Keratinocyte (primary cell): Measurements from ENCODE around the gene ATAD2B.

Experiments used
- EZH2 ChIP-seq: IDR thresholded peaks from one replicate; pipeline ENCODE4 v1.6.1; 2012; ENCODE audit warnings: inconsistent platforms, mild to moderate bottlenecking, low read length, moderate library complexity
- TF ChIP-seq, protein P1 (sequence below), 3 experiments: IDR thresholded peaks in 1 of 3; conservative IDR thresholded peaks in 1 of 3; optimal IDR thresholded peaks in 1 of 3; 2 replicates in 2 of 3; 3 replicates in 1 of 3; pipeline versions ENCODE3 to v1.5.1; 2011; ENCODE audit warnings: low read length in 3 of 3, mild to moderate bottlenecking in 3 of 3, moderate library complexity in 2 of 3, control low read depth in 1 of 3, inconsistent platforms in 1 of 3; ENCODE audit not compliant: insufficient read depth in 2 of 3; ENCODE audit errors: extremely low read depth in 1 of 3

DNA sequence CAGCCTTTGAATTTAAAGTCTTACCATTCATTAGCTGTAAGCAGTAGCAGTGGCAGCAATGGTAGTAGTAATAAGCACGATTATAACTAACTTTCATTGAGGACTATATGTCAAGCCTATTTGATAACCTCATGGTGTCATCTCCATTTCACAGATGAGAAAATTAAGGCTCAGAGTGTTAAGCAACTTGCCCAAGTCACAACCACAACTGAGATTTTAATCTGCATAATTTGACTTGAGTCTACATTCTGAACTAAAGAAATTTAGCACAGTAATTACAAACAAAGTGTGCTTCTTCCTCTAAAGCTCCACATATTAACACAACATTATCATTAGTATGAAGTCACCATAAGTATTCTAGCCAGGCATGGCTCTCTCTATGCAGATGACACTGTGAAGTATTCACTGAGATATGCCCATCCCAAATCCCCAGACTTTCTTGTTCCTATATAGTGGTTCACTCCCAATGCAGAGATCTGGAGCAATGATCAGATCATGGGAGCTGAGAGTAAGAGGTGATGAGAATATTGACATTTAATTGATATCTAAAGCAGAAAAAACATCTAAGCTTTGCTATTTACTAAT, 120.2 kb downstream of the ATAD2B start:
- TF ChIP-seq, protein P1, sequence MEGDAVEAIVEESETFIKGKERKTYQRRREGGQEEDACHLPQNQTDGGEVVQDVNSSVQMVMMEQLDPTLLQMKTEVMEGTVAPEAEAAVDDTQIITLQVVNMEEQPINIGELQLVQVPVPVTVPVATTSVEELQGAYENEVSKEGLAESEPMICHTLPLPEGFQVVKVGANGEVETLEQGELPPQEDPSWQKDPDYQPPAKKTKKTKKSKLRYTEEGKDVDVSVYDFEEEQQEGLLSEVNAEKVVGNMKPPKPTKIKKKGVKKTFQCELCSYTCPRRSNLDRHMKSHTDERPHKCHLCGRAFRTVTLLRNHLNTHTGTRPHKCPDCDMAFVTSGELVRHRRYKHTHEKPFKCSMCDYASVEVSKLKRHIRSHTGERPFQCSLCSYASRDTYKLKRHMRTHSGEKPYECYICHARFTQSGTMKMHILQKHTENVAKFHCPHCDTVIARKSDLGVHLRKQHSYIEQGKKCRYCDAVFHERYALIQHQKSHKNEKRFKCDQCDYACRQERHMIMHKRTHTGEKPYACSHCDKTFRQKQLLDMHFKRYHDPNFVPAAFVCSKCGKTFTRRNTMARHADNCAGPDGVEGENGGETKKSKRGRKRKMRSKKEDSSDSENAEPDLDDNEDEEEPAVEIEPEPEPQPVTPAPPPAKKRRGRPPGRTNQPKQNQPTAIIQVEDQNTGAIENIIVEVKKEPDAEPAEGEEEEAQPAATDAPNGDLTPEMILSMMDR (optimal IDR thresholded peaks at IDR 0.05 in 1 of 3, IDR thresholded peaks at IDR 0.05 in 1 of 3, conservative IDR thresholded peaks at IDR 0.05 in 1 of 3; ENCODE audit: extremely low read depth in 1 of 3, insufficient read depth in 2 of 3, low read length in 3 of 3), result no peak
- no peak for TF ChIP-seq EZH2
